ENCODE data around the gene TMEM232. TPM values are rescaled to one million over a fixed set of nuclear protein-coding genes. Genes with fewer than 3 reads are reported as not detected.

Gene TMEM232
- total and polyA plus RNA-seq, 2 donors (not counting 3 experiments of a cell fraction or from before 2014, with no cell fraction given), result 0.17 to 0.38 TPM

DNA sequence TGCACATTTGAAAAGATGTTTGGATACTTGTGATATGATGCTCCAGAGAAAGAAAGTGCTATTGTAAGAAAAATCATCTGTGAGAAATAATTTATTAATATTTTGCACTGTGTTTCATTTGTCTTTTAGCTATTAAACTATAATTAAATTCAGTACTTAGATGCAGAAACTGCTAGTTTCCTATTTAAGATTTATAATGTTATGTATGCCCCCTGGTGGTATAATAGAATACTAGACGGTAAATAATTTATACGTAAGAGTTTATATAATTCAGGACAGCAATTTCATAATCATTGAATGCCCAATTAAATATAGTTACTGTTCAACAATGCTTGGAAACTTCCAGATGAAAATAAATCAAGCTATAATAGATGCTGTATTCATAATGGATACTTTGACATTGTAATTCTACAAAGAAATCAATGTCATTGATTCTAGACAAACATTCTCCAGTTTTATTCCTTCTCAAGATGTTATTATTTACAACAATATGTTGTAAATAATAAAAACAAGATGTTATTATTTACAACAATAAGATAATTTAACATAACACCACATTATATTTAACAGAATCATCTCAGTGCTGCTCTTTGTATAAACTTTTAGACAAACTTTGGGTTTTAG is 101.0 kb downstream of the TMEM232 start:
- no peaks in the 10 kb centered on the region for H3K9me3 ChIP-seq (replicated peaks; ENCODE audit: control insufficient read depth, insufficient read depth, low read length)
- H3K4me2 ChIP-seq (ENCODE audit: insufficient read depth, low read length), result no peak overlapping the region
- H3K27me3 ChIP-seq (ENCODE audit: control insufficient read depth in 2 of 2, insufficient read depth in 2 of 2, low read length in 2 of 2), result no peaks in the 10 kb centered on the region
- TF ChIP-seq CTCF (IDR thresholded peaks at IDR 0.05; ENCODE audit: extremely low read depth in 1 of 2, insufficient read depth in 1 of 2, low read depth in 1 of 2, low read length in 2 of 2), result peak in 1 of 2 donors; percentile 12
- no peak for TF ChIP-seq FOS (IDR thresholded peaks at IDR 0.05; ENCODE audit: borderline replicate concordance, insufficient read depth, low read length)
- TF ChIP-seq EZH2 (IDR thresholded peaks at IDR 0.05; ENCODE audit: borderline replicate concordance, low read depth, low read length, severe bottlenecking), result no peak
- H3K9me1 ChIP-seq (replicated peaks; ENCODE audit: control insufficient read depth, extremely low read depth, insufficient read depth, low read length), result no peaks in the 10 kb centered on the region
- no peak for FAIRE-seq
- H3K9ac ChIP-seq (replicated peaks; ENCODE audit: extremely low read depth, insufficient read depth, low read length), result no peak overlapping the region
- intact Hi-C loops (cut with micrococcal nuclease) (loop anchor here (1.0 to 10.0 kb wide), 2 partner anchors 936 to 1041 kb away; partner anchors contain the start of gene MAN2A1), dilution Hi-C loops (cut with MboI; ENCODE audit: extremely low pct_ligation_motif_present, low sequenced_read_pairs) (no loop called here)
- BruUV-seq (replicated peaks), result no TSS peak
- H3K27ac ChIP-seq (ENCODE audit: insufficient read depth, low read depth, low read length), result no peak overlapping the region
- H3K4me1 ChIP-seq (ENCODE audit: control insufficient read depth, extremely low read depth, insufficient read depth, low read length), result no peaks in the 10 kb centered on the region
- ChIA-PET CTCF (interaction anchor here (0.6 to 2.7 kb wide), 22 partner anchors 11 to 1985 kb away, joined by 3 to 52 read pairs (median 3); partner anchors contain the start of gene MAN2A1), POLR2A (no interaction called here)
- no peaks in the 10 kb centered on the region for H4K20me1 ChIP-seq (replicated peaks; ENCODE audit: control insufficient read depth, extremely low read depth, insufficient read depth, low read length)
- DNase-seq (ENCODE audit: low read depth, low spot score), result peak; percentile 33
- H2AFZ ChIP-seq (ENCODE audit: low read depth, low read length), result no peak overlapping the region
- H3K4me3 ChIP-seq (replicated peaks in 1 of 3; ENCODE audit: insufficient read depth in 1 of 3, low read depth in 1 of 3, low read length in 3 of 3), result no peak overlapping the region
- no peaks in the 10 kb centered on the region for H3K36me3 ChIP-seq (ENCODE audit: control insufficient read depth in 2 of 2, extremely low read depth in 1 of 2, insufficient read depth in 2 of 2, low read length in 2 of 2)
- H3K79me2 ChIP-seq (ENCODE audit: control insufficient read depth, insufficient read depth, low read length), result no peaks in the 10 kb centered on the region

- DNase-seq (ENCODE audit: low read depth, low spot score) (no peak), FAIRE-seq (no peak)
- CTCF ChIA-PET, result interaction anchor here (0.8 to 1.1 kb wide), 2 partner anchors 934 to 936 kb away, joined by 3 read pairs; partner anchors contain the start of gene MAN2A1
- no peak overlapping the region for H3K4me3 ChIP-seq (replicated peaks in 1 of 3; ENCODE audit: insufficient read depth in 1 of 3, low read depth in 1 of 3, low read length in 3 of 3)
- dilution Hi-C loops (cut with MboI; ENCODE audit: extremely low pct_ligation_motif_present, low sequenced_read_pairs) (no loop called here), intact Hi-C loops (cut with micrococcal nuclease) (loop anchor here (10.0 kb wide), 1 partner anchor 1039 kb away; no protein-coding TSS in a partner anchor)
- no peaks in the 10 kb centered on the region for H4K20me1 ChIP-seq (replicated peaks; ENCODE audit: control insufficient read depth, extremely low read depth, insufficient read depth, low read length)
- H3K4me2 ChIP-seq (ENCODE audit: insufficient read depth, low read length), result no peak overlapping the region
- no TSS peak for BruUV-seq (replicated peaks)
- no peaks in the 10 kb centered on the region for H3K4me1 ChIP-seq (ENCODE audit: control insufficient read depth, extremely low read depth, insufficient read depth, low read length)
- H3K9me3 ChIP-seq (replicated peaks; ENCODE audit: control insufficient read depth, insufficient read depth, low read length), result no peaks in the 10 kb centered on the region
- no peaks in the 10 kb centered on the region for H3K79me2 ChIP-seq (ENCODE audit: control insufficient read depth, insufficient read depth, low read length)
- H2AFZ ChIP-seq (ENCODE audit: low read depth, low read length), result no peak overlapping the region
- H3K36me3 ChIP-seq (ENCODE audit: control insufficient read depth in 2 of 2, extremely low read depth in 1 of 2, insufficient read depth in 2 of 2, low read length in 2 of 2), result no peaks in the 10 kb centered on the region
- TF ChIP-seq FOS (IDR thresholded peaks at IDR 0.05; ENCODE audit: borderline replicate concordance, insufficient read depth, low read length) (no peak), MAX (IDR thresholded peaks at IDR 0.05; ENCODE audit: insufficient read depth, insufficient read length) (no peak), POLR2A (IDR thresholded peaks at IDR 0.05; ENCODE audit: low read depth, low read length) (no peak), MYC (IDR thresholded peaks at IDR 0.05; ENCODE audit: low read depth, low read length) (no peak), CTCF (IDR thresholded peaks at IDR 0.05; ENCODE audit: extremely low read depth in 1 of 2, insufficient read depth in 1 of 2, low read depth in 1 of 2, low read length in 2 of 2) (no peak), GATA2 (IDR thresholded peaks at IDR 0.05; ENCODE audit: insufficient read depth, insufficient read length, low read depth, low read length) (no peak), JUN (IDR thresholded peaks at IDR 0.05; ENCODE audit: borderline replicate concordance, insufficient read depth, insufficient read length, low read depth) (no peak), POLR2AphosphoS5 (IDR thresholded peaks at IDR 0.05; ENCODE audit: insufficient read depth, low read depth, low read length) (no peak), EZH2 (IDR thresholded peaks at IDR 0.05; ENCODE audit: borderline replicate concordance, low read depth, low read length, severe bottlenecking) (no peak)
- H3K27ac ChIP-seq (ENCODE audit: insufficient read depth, low read depth, low read length), result no peak overlapping the region
- no peaks in the 10 kb centered on the region for H3K9me1 ChIP-seq (replicated peaks; ENCODE audit: control insufficient read depth, extremely low read depth, insufficient read depth, low read length)
- POLR2A ChIA-PET, result no interaction called here
- no peaks in the 10 kb centered on the region for H3K27me3 ChIP-seq (ENCODE audit: control insufficient read depth in 2 of 2, insufficient read depth in 2 of 2, low read length in 2 of 2)
- no peak overlapping the region for H3K9ac ChIP-seq (replicated peaks; ENCODE audit: extremely low read depth, insufficient read depth, low read length)
These were observed 102.6 kb downstream of the TMEM232 start for GRCh38 chr5:110623874-110624273.
